ENCODE data around the gene GNG2.

GNG2 gene

GRCh38 chr14:52012635-52013034, 152.2 kb downstream of the GNG2 start:
- TF ChIP-seq FOXP2 (optimal IDR thresholded peaks at IDR 0.05; ENCODE audit: borderline replicate concordance, extremely low read depth, extremely low read length, insufficient read depth) (no peak), SIN3A (IDR thresholded peaks at IDR 0.05; ENCODE audit: borderline replicate concordance, insufficient read depth, low read length) (no peak)
- TF ChIP-seq, protein P1, sequence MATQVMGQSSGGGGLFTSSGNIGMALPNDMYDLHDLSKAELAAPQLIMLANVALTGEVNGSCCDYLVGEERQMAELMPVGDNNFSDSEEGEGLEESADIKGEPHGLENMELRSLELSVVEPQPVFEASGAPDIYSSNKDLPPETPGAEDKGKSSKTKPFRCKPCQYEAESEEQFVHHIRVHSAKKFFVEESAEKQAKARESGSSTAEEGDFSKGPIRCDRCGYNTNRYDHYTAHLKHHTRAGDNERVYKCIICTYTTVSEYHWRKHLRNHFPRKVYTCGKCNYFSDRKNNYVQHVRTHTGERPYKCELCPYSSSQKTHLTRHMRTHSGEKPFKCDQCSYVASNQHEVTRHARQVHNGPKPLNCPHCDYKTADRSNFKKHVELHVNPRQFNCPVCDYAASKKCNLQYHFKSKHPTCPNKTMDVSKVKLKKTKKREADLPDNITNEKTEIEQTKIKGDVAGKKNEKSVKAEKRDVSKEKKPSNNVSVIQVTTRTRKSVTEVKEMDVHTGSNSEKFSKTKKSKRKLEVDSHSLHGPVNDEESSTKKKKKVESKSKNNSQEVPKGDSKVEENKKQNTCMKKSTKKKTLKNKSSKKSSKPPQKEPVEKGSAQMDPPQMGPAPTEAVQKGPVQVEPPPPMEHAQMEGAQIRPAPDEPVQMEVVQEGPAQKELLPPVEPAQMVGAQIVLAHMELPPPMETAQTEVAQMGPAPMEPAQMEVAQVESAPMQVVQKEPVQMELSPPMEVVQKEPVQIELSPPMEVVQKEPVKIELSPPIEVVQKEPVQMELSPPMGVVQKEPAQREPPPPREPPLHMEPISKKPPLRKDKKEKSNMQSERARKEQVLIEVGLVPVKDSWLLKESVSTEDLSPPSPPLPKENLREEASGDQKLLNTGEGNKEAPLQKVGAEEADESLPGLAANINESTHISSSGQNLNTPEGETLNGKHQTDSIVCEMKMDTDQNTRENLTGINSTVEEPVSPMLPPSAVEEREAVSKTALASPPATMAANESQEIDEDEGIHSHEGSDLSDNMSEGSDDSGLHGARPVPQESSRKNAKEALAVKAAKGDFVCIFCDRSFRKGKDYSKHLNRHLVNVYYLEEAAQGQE (IDR thresholded peaks at IDR 0.05; ENCODE audit: insufficient read depth in 1 of 2, low read depth in 2 of 2, low read length in 2 of 2): no peak

- TF ChIP-seq SIN3A (IDR thresholded peaks at IDR 0.05; ENCODE audit: borderline replicate concordance, insufficient read depth, low read length) (no peak), POLR2AphosphoS5 (IDR thresholded peaks at IDR 0.05; ENCODE audit: low read depth, low read length) (no peak), TAF1 (IDR thresholded peaks at IDR 0.05; ENCODE audit: borderline replicate concordance, insufficient read depth, low read length) (no peak), FOXP2 (optimal IDR thresholded peaks at IDR 0.05; ENCODE audit: borderline replicate concordance, extremely low read depth, extremely low read length, insufficient read depth) (no peak)
- TF ChIP-seq, protein P1 (IDR thresholded peaks at IDR 0.05; ENCODE audit: insufficient read depth in 1 of 2, low read depth in 2 of 2, low read length in 2 of 2): no peak
Measured at GRCh38 chr14:52013984-52014600, 153.7 kb downstream of the GNG2 start.

- TF ChIP-seq SIN3A (IDR thresholded peaks at IDR 0.05; ENCODE audit: borderline replicate concordance, insufficient read depth, low read length): no peak
- no peak for TF ChIP-seq POLR2AphosphoS5 (IDR thresholded peaks at IDR 0.05; ENCODE audit: low read depth, low read length)
- no peak for TF ChIP-seq FOXP2 (optimal IDR thresholded peaks at IDR 0.05; ENCODE audit: borderline replicate concordance, extremely low read depth, extremely low read length, insufficient read depth)
- TF ChIP-seq, protein P1 (IDR thresholded peaks at IDR 0.05; ENCODE audit: insufficient read depth in 1 of 2, low read depth in 2 of 2, low read length in 2 of 2): no peak
Measured at GRCh38 chr14:52014601-52015267, 154.3 kb downstream of the GNG2 start.

DNA sequence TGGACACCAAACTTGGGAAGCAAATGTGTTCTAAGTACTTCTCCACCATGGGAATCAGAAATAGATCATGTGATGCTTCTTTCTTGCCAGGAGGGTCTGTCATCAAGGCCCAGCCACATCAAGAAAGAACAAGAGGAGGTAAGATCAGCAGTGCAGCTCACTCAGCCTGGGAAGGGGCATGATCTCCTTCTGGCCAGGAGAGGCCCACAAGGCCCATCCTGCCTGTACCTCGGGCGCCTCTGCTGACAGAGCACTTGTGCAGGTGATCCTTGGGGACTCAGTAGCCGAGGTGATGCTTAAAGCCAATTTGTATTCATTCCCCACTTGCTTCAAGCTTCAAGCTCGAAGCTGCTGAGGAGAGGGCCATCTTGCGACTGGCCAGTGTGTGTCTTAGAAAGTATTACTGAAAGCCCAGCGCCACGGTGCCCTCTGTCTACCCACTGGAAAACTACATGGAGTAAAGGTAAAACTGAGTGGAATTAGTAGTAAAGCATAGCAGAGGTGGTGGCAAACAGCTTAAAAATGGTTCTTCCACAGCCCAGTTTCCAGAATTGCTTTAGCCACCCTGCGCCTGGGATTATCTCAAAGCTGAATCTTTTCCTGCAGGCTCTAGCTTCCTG, 155.1 kb downstream of the GNG2 start:
- no peak for TF ChIP-seq TAF1 (IDR thresholded peaks at IDR 0.05; ENCODE audit: borderline replicate concordance, insufficient read depth, low read length)
- no peak for TF ChIP-seq POLR2AphosphoS5 (IDR thresholded peaks at IDR 0.05; ENCODE audit: low read depth, low read length)
- TF ChIP-seq, protein P1 (IDR thresholded peaks at IDR 0.05; ENCODE audit: insufficient read depth in 1 of 2, low read depth in 2 of 2, low read length in 2 of 2): no peak
- no peak for TF ChIP-seq SIN3A (IDR thresholded peaks at IDR 0.05; ENCODE audit: borderline replicate concordance, insufficient read depth, low read length)
- no peak for TF ChIP-seq FOXP2 (optimal IDR thresholded peaks at IDR 0.05; ENCODE audit: borderline replicate concordance, extremely low read depth, extremely low read length, insufficient read depth)
